Type B pancreatic cell (in vitro differentiated cells): ENCODE data around the gene DOCK3. TPM values are rescaled to one million over a fixed set of nuclear protein-coding genes. Genes with fewer than 3 reads are reported as not detected.

Experiments used
- DNase-seq: peaks from one replicate; pipeline ENCODE4 v3.0.0; 2021; ENCODE audit warnings: mixed read lengths; ENCODE audit not compliant: unreplicated experiment; ENCODE audit errors: extremely low spot score
- H3K27ac Mint-ChIP-seq: 2 replicates; pipeline ENCODE4 v1.8.0; 2021; ENCODE audit warnings: mild to moderate bottlenecking, mixed read lengths
- H3K27me3 Mint-ChIP-seq: 2 replicates; pipeline ENCODE4 v1.8.0; 2021; ENCODE audit warnings: mixed read lengths
- H3K36me3 Mint-ChIP-seq: 2 replicates; pipeline ENCODE4 v1.8.0; 2021; ENCODE audit warnings: mixed read lengths
- H3K4me1 Mint-ChIP-seq: one replicate; pipeline ENCODE4 v1.8.0; 2021; ENCODE audit warnings: mixed read lengths; ENCODE audit not compliant: unreplicated experiment
- H3K4me3 Mint-ChIP-seq: 2 replicates; pipeline ENCODE4 v1.8.0; 2021; ENCODE audit warnings: mild to moderate bottlenecking, mixed read lengths
- H3K9me3 Mint-ChIP-seq: 2 replicates; pipeline ENCODE4 v1.8.0; 2021; ENCODE audit warnings: mixed read lengths
- CTCF ChIP-seq: fragments of 200-600 bp; sonication (generic); conservative IDR thresholded peaks from 2 replicates; pipeline ENCODE4 v1.5.0; 2021; ENCODE audit warnings: antibody characterized with exemption, mild to moderate bottlenecking
- total RNA-seq: library from RNA; stranded (reverse); gene quantifications from 2 replicates; pipeline ENCODE4 v1.2.1, GENCODE V29; 2021; ENCODE audit warnings: low replicate concordance

The DOCK3 gene
- total RNA-seq, 1 donor from 2014 or later: 5.9 TPM

DNA sequence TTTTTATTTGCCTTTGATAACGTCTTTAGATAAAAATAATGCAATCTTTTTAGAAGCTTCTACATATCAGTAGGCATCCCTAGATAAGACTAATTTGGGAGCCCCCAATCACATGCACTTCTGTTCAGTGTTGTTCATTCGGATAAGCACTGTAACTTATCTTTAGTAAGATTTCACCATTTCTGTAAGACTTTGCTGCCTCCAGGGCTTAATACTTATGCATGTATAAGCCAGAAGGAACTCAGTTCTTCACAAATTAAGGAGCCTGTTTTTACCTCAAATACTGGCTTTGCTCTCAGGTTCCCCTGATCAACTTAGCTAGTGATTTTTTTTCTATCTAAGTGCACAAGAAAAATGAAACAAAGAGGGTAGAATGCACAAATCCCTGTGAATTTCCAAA, 20.3 kb downstream of the DOCK3 start:
- Mint-ChIP-seq H3K27me3 (peaks cover 3% of the 10 kb centered on the region), H3K36me3 (peaks cover 4% of the 10 kb centered on the region), H3K9me3 (peaks cover 4% of the 10 kb centered on the region), H3K27ac (no peak overlapping the region), H3K4me3 (no peak overlapping the region), H3K4me1 (no peaks in the 10 kb centered on the region)
- TF ChIP-seq CTCF: no peak
- no peak for DNase-seq

DNA sequence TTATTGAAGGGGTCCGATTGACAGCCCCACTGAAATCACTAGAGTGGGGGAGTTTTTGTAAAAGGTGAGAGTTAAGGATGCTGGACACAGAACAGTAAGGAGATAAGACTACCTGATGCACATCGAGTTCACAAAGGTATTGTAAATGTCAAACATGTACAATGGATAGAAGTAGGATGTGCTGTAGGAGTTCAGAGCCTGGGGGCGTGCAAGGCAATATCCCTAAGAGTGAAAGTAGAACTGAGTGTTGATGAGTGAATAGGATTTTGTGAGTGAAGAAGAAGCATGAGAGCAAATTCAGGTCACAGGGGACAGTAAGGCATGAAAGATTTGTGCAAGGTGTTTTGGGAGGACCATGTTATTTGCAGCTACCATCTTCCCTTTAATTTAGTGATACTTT, 21.5 kb downstream of the DOCK3 start:
- no peak for DNase-seq
- peaks cover 2% of the 10 kb centered on the region for H3K27me3 Mint-ChIP-seq
- H3K9me3 Mint-ChIP-seq: peaks cover 10% of the 10 kb centered on the region
- H3K36me3 Mint-ChIP-seq: peaks cover 3% of the 10 kb centered on the region
- H3K27ac Mint-ChIP-seq: no peak overlapping the region
- H3K4me1 Mint-ChIP-seq: no peaks in the 10 kb centered on the region
- no peak overlapping the region for H3K4me3 Mint-ChIP-seq
- TF ChIP-seq CTCF: no peak

- DNase-seq: no peak
- H3K27ac Mint-ChIP-seq: no peak overlapping the region
- H3K4me1 Mint-ChIP-seq: no peaks in the 10 kb centered on the region
- TF ChIP-seq CTCF: no peak
- no peak overlapping the region for H3K4me3 Mint-ChIP-seq
- H3K9me3 Mint-ChIP-seq: peaks cover 14% of the 10 kb centered on the region
- H3K27me3 Mint-ChIP-seq: no peaks in the 10 kb centered on the region
- H3K36me3 Mint-ChIP-seq: no peaks in the 10 kb centered on the region
Measured at GRCh38 chr3:50698269-50698668, 23.5 kb downstream of the DOCK3 start.

DNA sequence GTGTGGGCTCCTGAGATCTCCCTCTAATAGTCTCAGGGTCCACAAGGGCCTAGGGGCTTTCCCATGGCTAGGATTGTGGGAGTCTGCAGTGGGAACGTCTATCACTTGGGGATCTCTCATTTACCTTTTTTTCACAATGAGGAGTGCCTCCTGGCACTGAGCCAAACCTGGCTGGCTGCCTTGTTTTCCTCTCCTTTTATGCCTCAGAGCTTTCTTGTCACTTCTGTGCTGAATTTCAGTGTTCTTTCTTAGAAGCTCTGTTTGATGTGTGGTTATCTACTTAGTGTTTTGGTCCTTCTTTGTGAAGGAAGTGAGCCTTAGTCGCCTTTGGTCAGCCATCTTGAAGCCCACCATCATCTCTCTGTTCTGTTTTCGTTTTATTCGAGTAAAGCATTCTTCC, 33.9 kb downstream of the DOCK3 start:
- DNase-seq: no peak
- Mint-ChIP-seq H3K36me3 (no peaks in the 10 kb centered on the region), H3K4me3 (no peak overlapping the region), H3K4me1 (no peaks in the 10 kb centered on the region), H3K27me3 (no peaks in the 10 kb centered on the region), H3K27ac (peak overlapping the region; percentile 50), H3K9me3 (peaks cover 5% of the 10 kb centered on the region)
- no peak for TF ChIP-seq CTCF

DNA sequence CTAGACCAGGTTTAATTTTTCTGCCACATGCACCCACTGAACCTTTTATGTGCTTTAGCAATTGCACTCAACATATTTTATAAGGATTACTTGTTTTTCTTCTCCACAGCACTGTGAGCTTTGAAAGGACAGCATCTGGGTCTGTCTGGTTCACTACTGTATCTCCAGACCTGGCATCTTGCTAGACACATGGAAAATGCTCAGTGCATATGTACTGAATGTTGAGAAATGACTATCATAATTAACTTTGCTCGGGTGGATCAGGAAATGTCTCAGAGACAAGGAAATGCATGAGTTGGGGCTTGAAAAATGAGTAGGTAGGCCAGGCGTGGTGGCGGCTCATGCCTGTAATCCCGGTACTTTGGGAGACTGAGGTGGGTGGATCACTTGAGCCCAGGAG, 40.2 kb downstream of the DOCK3 start:
- Mint-ChIP-seq H3K36me3 (no peaks in the 10 kb centered on the region), H3K4me1 (no peaks in the 10 kb centered on the region), H3K27me3 (no peaks in the 10 kb centered on the region), H3K27ac (peak overlapping the region; percentile 80), H3K4me3 (peak overlapping the region; percentile 1), H3K9me3 (no peaks in the 10 kb centered on the region)
- no peak for TF ChIP-seq CTCF
- no peak for DNase-seq

- no peak for DNase-seq
- H3K27ac Mint-ChIP-seq: no peak overlapping the region
Measured at GRCh38 chr3:50724831-50725230, 50.1 kb downstream of the DOCK3 start.

More at GRCh38 chr3:50724831-50725230, 50.1 kb downstream of the DOCK3 start:
- H3K9me3 Mint-ChIP-seq: peaks cover 11% of the 10 kb centered on the region
- H3K27me3 Mint-ChIP-seq: no peaks in the 10 kb centered on the region
- no peaks in the 10 kb centered on the region for H3K4me1 Mint-ChIP-seq
- H3K4me3 Mint-ChIP-seq: no peak overlapping the region
- no peaks in the 10 kb centered on the region for H3K36me3 Mint-ChIP-seq
- TF ChIP-seq CTCF: no peak
